Trophoblast cell (in vitro differentiated cells and primary cell): Measurements from ENCODE around the gene UCK2.

Source experiments
- DNase-seq, 2 donors: peaks; one replicate each; pipeline ENCODE4 v3.0.0-alpha.2; 2016
- H2AFZ ChIP-seq: 2 replicates; pipeline ENCODE4 v1.6.1; 2013; ENCODE audit warnings: low read length, moderate library complexity, mild to moderate bottlenecking; ENCODE audit not compliant: insufficient read depth, poor library complexity
- H2AK5ac ChIP-seq: 2 replicates; pipeline ENCODE4 v1.6.1; 2013; ENCODE audit warnings: mild to moderate bottlenecking, low read length
- H2BK120ac ChIP-seq: 2 replicates; pipeline ENCODE4 v1.6.1; 2013; ENCODE audit warnings: low read length, mild to moderate bottlenecking, moderate library complexity; ENCODE audit not compliant: insufficient read depth, poor library complexity
- H2BK12ac ChIP-seq: 2 replicates; pipeline ENCODE4 v1.6.1; 2013; ENCODE audit warnings: mild to moderate bottlenecking, low read length, moderate library complexity
- H2BK5ac ChIP-seq: 2 replicates; pipeline ENCODE4 v1.6.1; 2013; ENCODE audit warnings: low read length, low read depth, moderate library complexity, mild to moderate bottlenecking; ENCODE audit not compliant: poor library complexity
- H3K14ac ChIP-seq: 2 replicates; pipeline ENCODE4 v1.6.1; 2013; ENCODE audit warnings: mild to moderate bottlenecking, low read length
- H3K18ac ChIP-seq: 2 replicates; pipeline ENCODE4 v1.6.1; 2013; ENCODE audit warnings: mild to moderate bottlenecking, low read length
- H3K23ac ChIP-seq: 2 replicates; pipeline ENCODE4 v1.6.1; 2013; ENCODE audit warnings: low read length
- H3K27ac ChIP-seq: 2 replicates; pipeline ENCODE4 v1.5.1; 2013; ENCODE audit warnings: low read depth, mild to moderate bottlenecking, inconsistent platforms, low read length, moderate library complexity
- H3K27me3 ChIP-seq: 2 replicates; pipeline ENCODE4 v1.6.1; 2013; ENCODE audit warnings: inconsistent platforms, mild to moderate bottlenecking, low read length, moderate library complexity; ENCODE audit not compliant: insufficient read depth
- H3K36me3 ChIP-seq, 2 experiments: 1 replicate in 1 of 2; 2 replicates in 1 of 2; pipeline ENCODE4 v1.6.1; 2013; ENCODE audit warnings: low read length in 2 of 2, mild to moderate bottlenecking in 2 of 2, moderate library complexity in 1 of 2; ENCODE audit not compliant: insufficient read depth in 2 of 2, control insufficient read depth in 1 of 2
- H3K4ac ChIP-seq: 2 replicates; pipeline ENCODE4 v1.6.1; 2013; ENCODE audit warnings: low read depth, mild to moderate bottlenecking, low read length, moderate library complexity
- H3K4me1 ChIP-seq, 2 experiments: 1 replicate in 1 of 2; 2 replicates in 1 of 2; pipeline ENCODE4 v1.6.1; 2013; ENCODE audit warnings: low read length in 2 of 2, mild to moderate bottlenecking in 2 of 2, moderate library complexity in 1 of 2; ENCODE audit not compliant: insufficient read depth in 2 of 2, control insufficient read depth in 1 of 2
- H3K4me2 ChIP-seq: 2 replicates; pipeline ENCODE4 v1.6.1; 2013; ENCODE audit warnings: inconsistent platforms, mild to moderate bottlenecking, low read length, moderate library complexity
- H3K4me3 ChIP-seq: 2 replicates; pipeline ENCODE4 v1.5.1; 2013; ENCODE audit warnings: mild to moderate bottlenecking, low read depth, low read length, inconsistent platforms
- H3K79me1 ChIP-seq: one replicate; pipeline ENCODE4 v1.6.1; 2013; ENCODE audit warnings: low read length
- H3K79me2 ChIP-seq: 2 replicates; pipeline ENCODE4 v1.6.1; 2013; ENCODE audit warnings: low read length, mild to moderate bottlenecking; ENCODE audit not compliant: control insufficient read depth, insufficient read depth, poor library complexity
- H3K9ac ChIP-seq: 2 replicates; pipeline ENCODE4 v1.6.1; 2013; ENCODE audit warnings: mild to moderate bottlenecking, low read length
- H3K9me3 ChIP-seq: 2 replicates; pipeline ENCODE4 v1.6.1; 2013; ENCODE audit warnings: low read depth, mild to moderate bottlenecking, control low read depth, inconsistent platforms, low read length; ENCODE audit not compliant: insufficient read depth
- H4K12ac ChIP-seq: 2 replicates; pipeline ENCODE4 v1.6.1; 2013; ENCODE audit warnings: low read depth, mild to moderate bottlenecking, low read length, moderate library complexity
- H4K8ac ChIP-seq: 2 replicates; pipeline ENCODE4 v1.6.1; 2013; ENCODE audit warnings: low read depth, mild to moderate bottlenecking, low read length, moderate library complexity
- H4K91ac ChIP-seq: one replicate; pipeline ENCODE4 v1.6.1; 2013; ENCODE audit warnings: low read depth, mild to moderate bottlenecking, low read length, moderate library complexity
- WGBS: extraction: QIAGEN DNeasy Blood & Tissue Kit; methylation state at CpG from one replicate; pipeline ENCODE4 v1.1.7; 2013; ENCODE audit warnings: missing lambda C conversion rate; ENCODE audit not compliant: insufficient read length, insufficient coverage; ENCODE audit errors: extremely low coverage; 5-methylcytosine and 5-hydroxymethylcytosine counted together

UCK2 gene

GRCh38 chr1:165852871-165853270 lies 25.5 kb downstream of the UCK2 start:
- no peaks in the 10 kb centered on the region for H3K36me3 ChIP-seq
- no peak overlapping the region for H2BK120ac ChIP-seq
- no peaks in the 10 kb centered on the region for H3K27me3 ChIP-seq
- no peak overlapping the region for H2AFZ ChIP-seq
- H2AK5ac ChIP-seq: no peak overlapping the region
- no peak for DNase-seq
- no peak overlapping the region for H3K9ac ChIP-seq
- H3K27ac ChIP-seq: no peak overlapping the region
- H3K4me2 ChIP-seq: no peak overlapping the region
- no peak overlapping the region for H3K18ac ChIP-seq
- no peaks in the 10 kb centered on the region for H3K9me3 ChIP-seq
- no peak overlapping the region for H3K14ac ChIP-seq
- H4K8ac ChIP-seq: no peak overlapping the region
- H2BK12ac ChIP-seq: no peak overlapping the region
- peaks cover 6% of the 10 kb centered on the region for H3K79me1 ChIP-seq
- no peak overlapping the region for H3K4me3 ChIP-seq
- H3K23ac ChIP-seq: no peak overlapping the region
- H3K4me1 ChIP-seq: peaks cover 12 to 29% of the 10 kb centered on the region in 2 experiments
- peaks cover 8% of the 10 kb centered on the region for H3K79me2 ChIP-seq
- H2BK5ac ChIP-seq: no peak overlapping the region
- peak overlapping the region; percentile 54 for H3K4ac ChIP-seq
- WGBS: no CpG with 5 or more reads among the region's 2 CpGs
- H4K91ac ChIP-seq: no peak overlapping the region
- H4K12ac ChIP-seq: no peak overlapping the region

- H3K4me2 ChIP-seq: peak overlapping the region; percentile 32
- H2BK5ac ChIP-seq: peak overlapping the region; percentile 66
- peaks cover 18 to 34% of the 10 kb centered on the region in 2 experiments for H3K4me1 ChIP-seq
- peak; percentile 15 to 60 for DNase-seq
- no peak overlapping the region for H3K23ac ChIP-seq
- H3K27me3 ChIP-seq: no peaks in the 10 kb centered on the region
- no peak overlapping the region for H3K9ac ChIP-seq
- no peak overlapping the region for H3K4ac ChIP-seq
- H3K36me3 ChIP-seq: no peaks in the 10 kb centered on the region
- H3K79me2 ChIP-seq: peaks cover 8% of the 10 kb centered on the region
- H3K4me3 ChIP-seq: no peak overlapping the region
- H2AK5ac ChIP-seq: no peak overlapping the region
- peaks cover 6% of the 10 kb centered on the region for H3K79me1 ChIP-seq
- no peak overlapping the region for H4K8ac ChIP-seq
- peak overlapping the region; percentile 78 for H3K27ac ChIP-seq
- WGBS: no CpG with 5 or more reads among the region's 2 CpGs
- H3K9me3 ChIP-seq: no peaks in the 10 kb centered on the region
- no peak overlapping the region for H2BK120ac ChIP-seq
- no peak overlapping the region for H4K12ac ChIP-seq
- no peak overlapping the region for H3K18ac ChIP-seq
- H2AFZ ChIP-seq: no peak overlapping the region
- H2BK12ac ChIP-seq: no peak overlapping the region
- no peak overlapping the region for H4K91ac ChIP-seq
- H3K14ac ChIP-seq: no peak overlapping the region
Observed at GRCh38 chr1:165853528-165854075, 26.2 kb downstream of the UCK2 start.

DNA sequence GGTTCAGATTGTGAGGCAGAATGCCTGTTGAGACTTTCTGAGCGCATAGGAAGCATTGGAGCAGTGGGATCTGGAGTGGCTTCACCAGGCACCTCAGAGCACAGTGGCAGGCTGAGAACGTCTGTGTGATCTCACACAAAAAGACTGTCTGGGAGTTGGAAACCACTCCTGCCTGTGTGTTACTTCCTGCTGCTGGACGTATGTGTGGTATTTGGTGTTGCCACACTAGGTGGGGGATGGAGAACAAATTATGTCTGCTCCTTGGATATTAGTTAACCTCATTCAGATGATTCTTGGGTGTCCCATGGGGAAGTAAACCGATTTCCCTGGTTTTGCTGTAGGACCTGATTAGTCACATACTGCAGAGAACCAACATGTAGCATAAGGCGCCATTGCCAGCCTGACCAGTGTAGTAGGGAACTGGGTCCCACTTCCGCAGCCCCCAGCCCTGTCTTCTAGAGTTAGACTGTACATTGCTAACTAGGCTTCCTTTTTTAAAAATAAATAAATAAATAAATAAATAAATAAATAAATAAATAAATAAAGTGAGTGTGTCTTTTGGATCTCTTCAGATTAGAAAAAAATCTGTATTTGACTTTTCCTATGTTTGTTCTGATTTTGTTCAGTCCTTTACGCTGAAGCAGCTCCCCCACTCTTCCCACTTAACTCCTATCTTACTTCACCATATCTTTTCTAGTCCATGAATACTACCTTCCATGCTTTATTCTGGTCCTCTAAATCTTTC lies 26.9 kb downstream of the UCK2 start:
- H3K14ac ChIP-seq: no peak overlapping the region
- H3K23ac ChIP-seq: no peak overlapping the region
- no peak overlapping the region for H2AFZ ChIP-seq
- WGBS: no CpG with 5 or more reads among the region's 7 CpGs
- H3K9me3 ChIP-seq: no peaks in the 10 kb centered on the region
- no peak overlapping the region for H4K8ac ChIP-seq
- H3K4me2 ChIP-seq: peak overlapping the region; percentile 32
- H4K12ac ChIP-seq: no peak overlapping the region
- peak; percentile 80 to 86 for DNase-seq
- H2BK120ac ChIP-seq: no peak overlapping the region
- no peak overlapping the region for H2AK5ac ChIP-seq
- peak overlapping the region; percentile 78 for H3K27ac ChIP-seq
- H3K36me3 ChIP-seq: no peaks in the 10 kb centered on the region
- no peak overlapping the region for H3K4me3 ChIP-seq
- no peak overlapping the region for H3K18ac ChIP-seq
- no peak overlapping the region for H3K9ac ChIP-seq
- no peak overlapping the region for H2BK12ac ChIP-seq
- H3K79me1 ChIP-seq: peaks cover 6% of the 10 kb centered on the region
- H2BK5ac ChIP-seq: peak overlapping the region; percentile 66
- no peaks in the 10 kb centered on the region for H3K27me3 ChIP-seq
- peaks cover 15 to 34% of the 10 kb centered on the region in 2 experiments for H3K4me1 ChIP-seq
- no peak overlapping the region for H4K91ac ChIP-seq
- peaks cover 8% of the 10 kb centered on the region for H3K79me2 ChIP-seq
- H3K4ac ChIP-seq: peak overlapping the region; percentile 15

- Histone ChIP-seq H3K79me2 (peaks cover 7% of the 10 kb centered on the region), H3K4me1 (peaks cover 13 to 33% of the 10 kb centered on the region in 2 experiments), H3K36me3 (no peaks in the 10 kb centered on the region), H3K9ac (no peak overlapping the region), H3K4me2 (no peak overlapping the region), H3K79me1 (peaks cover 6% of the 10 kb centered on the region), H2AFZ (no peak overlapping the region), H3K27me3 (no peaks in the 10 kb centered on the region), H2BK120ac (no peak overlapping the region), H4K8ac (no peak overlapping the region), H3K14ac (no peak overlapping the region), H3K23ac (no peak overlapping the region), H3K9me3 (no peaks in the 10 kb centered on the region), H3K4me3 (no peak overlapping the region), H2AK5ac (no peak overlapping the region), H2BK12ac (no peak overlapping the region), H4K91ac (no peak overlapping the region), H3K4ac (peak overlapping the region; percentile 61), H2BK5ac (no peak overlapping the region), H4K12ac (no peak overlapping the region), H3K18ac (no peak overlapping the region), H3K27ac (no peak overlapping the region)
- DNase-seq: no peak
- WGBS: no CpG with 5 or more reads among the region's 9 CpGs
Observed at GRCh38 chr1:165855010-165855838, 27.8 kb downstream of the UCK2 start.
